HFFc6 (cell line): ENCODE data around the gene MCTP2. TPM values are rescaled to one million over a fixed set of nuclear protein-coding genes. Genes with fewer than 3 reads are reported as not detected.

Experiments used
- DNase-seq: peaks from one replicate; pipeline ENCODE4 v3.0.0-alpha.2; 2018
- H3K27ac Mint-ChIP-seq: 2 replicates; pipeline ENCODE4 v1.8.0; 2020; ENCODE audit warnings: mild to moderate bottlenecking, mixed read lengths
- H3K27me3 Mint-ChIP-seq: 2 replicates; pipeline ENCODE4 v1.8.0; 2021; ENCODE audit warnings: mild to moderate bottlenecking, moderate library complexity, mixed read lengths; ENCODE audit not compliant: insufficient read depth
- H3K36me3 Mint-ChIP-seq: 2 replicates; pipeline ENCODE4 v1.8.0; 2021; ENCODE audit warnings: low read depth, mixed read lengths
- H3K4me1 Mint-ChIP-seq: 2 replicates; pipeline ENCODE4 v1.8.0; 2020; ENCODE audit warnings: low read depth, mixed read lengths
- H3K4me3 Mint-ChIP-seq: 2 replicates; pipeline ENCODE4 v1.8.0; 2020; ENCODE audit warnings: mild to moderate bottlenecking, moderate library complexity, mixed read lengths
- H3K9me3 Mint-ChIP-seq: 2 replicates; pipeline ENCODE4 v1.8.0; 2020; ENCODE audit warnings: mild to moderate bottlenecking, mixed read lengths
- total RNA-seq, 6 experiments: library from RNA; stranded (reverse); fragmentation: NEBNext Ultra II Directional; extraction: Animal tissue kit (Norgen Biotek cat#: 25700); gene quantifications; 2 replicates in 1 of 6; 3 replicates in 5 of 6; pipeline ENCODE4 v1.2.3, GENCODE V29; 2021
- TF ChIP-seq, protein P1 (sequence below): fragments of 200-600 bp; sonication (generic); IDR thresholded peaks from 2 replicates; pipeline ENCODE4 v1.5.0; 2021; ENCODE audit warnings: antibody characterized with exemption, mild to moderate bottlenecking

MCTP2 gene
- total RNA-seq, 6 experiments from 2014 or later, result 0.63 to 4.4 (median 1.0) TPM

DNA sequence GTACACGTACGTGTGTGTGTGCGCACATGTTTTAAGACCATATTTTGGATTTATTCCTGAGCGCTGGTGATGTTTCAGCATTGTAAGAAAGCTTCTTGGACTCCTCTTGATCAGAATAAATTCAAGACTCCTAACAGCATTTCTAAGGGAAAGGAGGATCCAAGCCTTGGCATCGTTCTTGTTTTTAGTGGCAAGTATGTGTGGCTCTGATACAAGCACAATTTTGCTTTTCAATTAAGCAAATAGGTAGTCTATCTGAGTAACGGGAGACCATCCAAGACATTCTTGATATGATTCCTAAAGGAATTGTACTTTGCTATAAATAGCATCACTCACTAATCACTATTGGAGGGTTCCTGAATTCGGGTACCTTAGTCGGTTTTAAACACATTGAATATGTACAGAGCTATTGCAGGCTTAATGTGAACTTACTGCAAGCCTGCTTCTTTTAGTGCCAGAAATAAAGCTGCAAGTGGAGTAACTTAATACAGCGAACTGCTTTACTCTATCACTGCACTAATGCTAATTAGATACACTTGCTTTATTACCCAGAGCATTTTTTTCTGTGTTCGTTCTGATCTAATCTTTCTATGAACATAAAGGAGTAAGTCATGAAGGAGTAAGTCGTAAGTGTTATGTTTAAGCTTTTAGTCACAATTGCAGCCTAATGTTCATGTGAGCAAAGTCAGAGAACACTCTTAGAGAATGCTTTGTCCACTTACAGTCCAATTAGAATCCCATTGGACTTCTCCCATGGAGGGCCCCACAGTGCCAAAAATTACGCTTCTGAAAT lies 186.3 kb downstream of the MCTP2 start:
- Mint-ChIP-seq H3K4me3 (no peak overlapping the region), H3K27me3 (no peaks in the 10 kb centered on the region), H3K36me3 (no peaks in the 10 kb centered on the region), H3K9me3 (peaks cover 22% of the 10 kb centered on the region), H3K4me1 (no peaks in the 10 kb centered on the region; the same call in 1 of the 2 replicates), H3K27ac (no peak overlapping the region)
- TF ChIP-seq, protein P1, sequence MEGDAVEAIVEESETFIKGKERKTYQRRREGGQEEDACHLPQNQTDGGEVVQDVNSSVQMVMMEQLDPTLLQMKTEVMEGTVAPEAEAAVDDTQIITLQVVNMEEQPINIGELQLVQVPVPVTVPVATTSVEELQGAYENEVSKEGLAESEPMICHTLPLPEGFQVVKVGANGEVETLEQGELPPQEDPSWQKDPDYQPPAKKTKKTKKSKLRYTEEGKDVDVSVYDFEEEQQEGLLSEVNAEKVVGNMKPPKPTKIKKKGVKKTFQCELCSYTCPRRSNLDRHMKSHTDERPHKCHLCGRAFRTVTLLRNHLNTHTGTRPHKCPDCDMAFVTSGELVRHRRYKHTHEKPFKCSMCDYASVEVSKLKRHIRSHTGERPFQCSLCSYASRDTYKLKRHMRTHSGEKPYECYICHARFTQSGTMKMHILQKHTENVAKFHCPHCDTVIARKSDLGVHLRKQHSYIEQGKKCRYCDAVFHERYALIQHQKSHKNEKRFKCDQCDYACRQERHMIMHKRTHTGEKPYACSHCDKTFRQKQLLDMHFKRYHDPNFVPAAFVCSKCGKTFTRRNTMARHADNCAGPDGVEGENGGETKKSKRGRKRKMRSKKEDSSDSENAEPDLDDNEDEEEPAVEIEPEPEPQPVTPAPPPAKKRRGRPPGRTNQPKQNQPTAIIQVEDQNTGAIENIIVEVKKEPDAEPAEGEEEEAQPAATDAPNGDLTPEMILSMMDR, result no peak
- no peak for DNase-seq

DNA sequence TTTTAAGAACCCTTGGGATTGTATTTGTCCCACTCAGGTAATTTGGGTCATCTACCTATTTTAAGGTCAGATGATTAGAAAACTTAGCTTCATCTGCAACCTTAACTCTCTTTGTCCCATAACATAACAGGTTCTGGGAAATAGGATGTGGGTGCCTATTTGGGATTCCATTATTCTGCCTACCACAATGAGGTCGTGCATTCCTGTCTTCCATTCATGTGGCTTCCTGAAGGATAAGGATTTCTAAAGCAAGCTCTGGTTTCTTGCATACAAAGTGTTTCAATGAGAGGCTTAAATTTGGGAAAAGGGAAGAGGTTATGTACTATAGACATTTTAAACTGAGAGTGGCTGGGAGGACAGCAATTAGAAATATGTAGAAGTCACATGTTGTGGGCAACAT lies 190.3 kb downstream of the MCTP2 start:
- no peak for DNase-seq
- H3K4me3 Mint-ChIP-seq, result no peak overlapping the region
- no peaks in the 10 kb centered on the region for H3K27me3 Mint-ChIP-seq
- no peaks in the 10 kb centered on the region for H3K36me3 Mint-ChIP-seq
- no peaks in the 10 kb centered on the region; the same call in 1 of the 2 replicates for H3K4me1 Mint-ChIP-seq
- H3K9me3 Mint-ChIP-seq, result peaks cover 22% of the 10 kb centered on the region
- TF ChIP-seq, protein P1, result no peak
- no peak overlapping the region for H3K27ac Mint-ChIP-seq

DNA sequence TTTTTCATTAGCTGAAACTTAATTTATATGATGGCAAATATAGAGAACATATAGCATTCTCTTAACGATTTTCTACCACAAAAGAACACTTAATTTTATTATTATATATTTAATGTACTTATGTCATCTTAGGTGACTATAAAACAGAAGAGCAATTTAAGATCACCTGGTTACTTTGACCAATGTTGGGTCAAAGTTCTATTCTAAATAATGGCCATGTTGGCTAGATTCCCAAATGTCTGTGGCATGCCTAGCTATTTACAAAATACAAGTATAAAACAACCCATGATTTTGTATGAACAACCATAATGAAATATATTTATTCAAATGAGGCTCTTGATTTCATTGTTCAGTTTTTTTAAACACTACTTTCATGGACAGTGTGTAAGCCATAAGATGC lies 200.9 kb downstream of the MCTP2 start:
- DNase-seq, result no peak
- TF ChIP-seq, protein P1, result no peak
- H3K4me1 Mint-ChIP-seq, result no peaks in the 10 kb centered on the region
- H3K9me3 Mint-ChIP-seq, result peaks cover 3% of the 10 kb centered on the region
- no peak overlapping the region for H3K4me3 Mint-ChIP-seq
- no peaks in the 10 kb centered on the region for H3K36me3 Mint-ChIP-seq
- H3K27me3 Mint-ChIP-seq, result no peaks in the 10 kb centered on the region
- no peak overlapping the region for H3K27ac Mint-ChIP-seq

DNA sequence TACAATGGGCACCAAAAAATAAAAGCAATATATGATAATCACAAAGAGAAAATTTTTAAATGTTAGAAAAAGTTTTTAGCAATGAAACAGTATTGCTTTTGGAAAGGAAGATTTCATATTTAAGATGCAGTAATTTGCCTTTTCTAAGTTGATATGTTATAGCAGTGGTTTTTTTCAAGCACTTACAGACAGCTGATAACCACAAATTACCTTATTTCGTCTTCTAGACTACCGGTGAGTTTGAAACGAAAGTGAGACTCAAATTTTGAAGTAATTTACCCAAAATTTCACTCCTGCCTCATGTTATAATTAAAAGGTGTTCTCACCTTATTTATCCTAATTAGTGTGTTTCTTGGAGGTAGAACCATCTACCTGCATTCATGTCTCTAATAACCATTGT lies 207.8 kb downstream of the MCTP2 start:
- Mint-ChIP-seq H3K27me3 (no peaks in the 10 kb centered on the region), H3K4me3 (no peak overlapping the region), H3K27ac (no peak overlapping the region), H3K36me3 (no peaks in the 10 kb centered on the region), H3K9me3 (peaks cover 8% of the 10 kb centered on the region), H3K4me1 (no peaks in the 10 kb centered on the region)
- TF ChIP-seq, protein P1, result no peak
- DNase-seq, result no peak

DNA sequence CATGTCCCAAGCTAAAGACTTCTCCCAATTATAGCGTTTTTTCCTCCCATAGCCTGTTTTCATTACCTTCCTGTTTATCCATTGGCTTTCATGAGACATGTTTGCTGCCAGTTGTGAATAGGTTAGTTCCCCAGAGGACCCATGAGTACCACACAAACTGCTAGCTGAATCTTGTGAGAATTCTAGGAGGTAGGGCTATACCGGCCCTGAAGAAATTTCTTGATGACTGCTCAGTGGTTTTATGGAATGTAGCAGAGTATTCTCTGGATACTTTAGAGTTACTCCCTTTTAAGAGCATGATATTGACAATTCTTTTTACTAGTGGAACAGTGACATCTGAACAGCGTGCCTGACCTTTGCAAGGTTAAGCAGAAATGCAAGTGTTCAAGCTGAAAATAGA lies 210.4 kb downstream of the MCTP2 start:
- Mint-ChIP-seq H3K4me1 (no peaks in the 10 kb centered on the region), H3K4me3 (no peak overlapping the region), H3K27ac (no peak overlapping the region), H3K27me3 (no peaks in the 10 kb centered on the region), H3K9me3 (peaks cover 4% of the 10 kb centered on the region; the same call in 1 of the 2 replicates), H3K36me3 (no peaks in the 10 kb centered on the region)
- TF ChIP-seq, protein P1, result no peak
- no peak for DNase-seq
